Measurements from ENCODE around the gene LAMA2. TPM values are rescaled to one million over a fixed set of nuclear protein-coding genes. Genes with fewer than 3 reads are reported as not detected.
A peak's percentile ranks its signal among the peaks of the same experiment; 100 is the strongest.
"Not testable (repeated sequence)": the region's sequence is repeated elsewhere in the genome, so short reads cannot be mapped to it uniquely, and the experiment has no call there.

Gene LAMA2
- polyA plus RNA-seq, 5 donors, result 28.8 to 67.6 (median 54.6) TPM

GRCh38 chr6:128993166-128993565 is 110.2 kb downstream of the LAMA2 start:
- no peak for DNase-seq

GRCh38 chr6:128997880-128998279 is 114.9 kb downstream of the LAMA2 start:
- no peak for DNase-seq

- no peak for DNase-seq
These were observed 124.0 kb downstream of the LAMA2 start for GRCh38 chr6:129006724-129007514.

GRCh38 chr6:129007701-129008373 is 124.9 kb downstream of the LAMA2 start:
- no peak for DNase-seq

GRCh38 chr6:129008591-129008990 is 125.7 kb downstream of the LAMA2 start:
- DNase-seq, result no peak

GRCh38 chr6:129009851-129010250 is 126.9 kb downstream of the LAMA2 start:
- DNase-seq, result no peak

GRCh38 chr6:129014302-129014701 is 131.4 kb downstream of the LAMA2 start:
- no peak for DNase-seq

- DNase-seq, result no peak
These were observed 132.8 kb downstream of the LAMA2 start for GRCh38 chr6:129015721-129016120.

- DNase-seq, result no peak
These were observed 133.9 kb downstream of the LAMA2 start for GRCh38 chr6:129016844-129017243.

- DNase-seq, result no peak
These were observed 139.1 kb downstream of the LAMA2 start for GRCh38 chr6:129022011-129022553.

GRCh38 chr6:129026601-129027000 is 143.7 kb downstream of the LAMA2 start:
- no peak for DNase-seq

GRCh38 chr6:129029778-129030177 is 146.8 kb downstream of the LAMA2 start:
- DNase-seq, result no peak

GRCh38 chr6:129030215-129030614 is 147.3 kb downstream of the LAMA2 start:
- no peak for DNase-seq

GRCh38 chr6:129031051-129031599 is 148.2 kb downstream of the LAMA2 start:
- peak; percentile 33 to 45 for DNase-seq

GRCh38 chr6:129032602-129033001 is 149.7 kb downstream of the LAMA2 start:
- no peak for DNase-seq

GRCh38 chr6:129033180-129033579 is 150.2 kb downstream of the LAMA2 start:
- DNase-seq, result no peak

GRCh38 chr6:129033581-129033980 is 150.6 kb downstream of the LAMA2 start:
- DNase-seq, result no peak

- no peak for DNase-seq
These were observed 158.6 kb downstream of the LAMA2 start for GRCh38 chr6:129041563-129041962.

- DNase-seq, result no peak
These were observed 163.6 kb downstream of the LAMA2 start for GRCh38 chr6:129046526-129046925.

- DNase-seq, result no peak
These were observed 164.9 kb downstream of the LAMA2 start for GRCh38 chr6:129047834-129048233.

- DNase-seq, result no peak
These were observed 167.1 kb downstream of the LAMA2 start for GRCh38 chr6:129050086-129050485.

- not testable (repeated sequence) for DNase-seq
These were observed 170.2 kb downstream of the LAMA2 start for GRCh38 chr6:129053143-129053542.

GRCh38 chr6:129055796-129056195 is 172.9 kb downstream of the LAMA2 start:
- DNase-seq, result no peak

All from right lung (tissue), 5 donors.